IMR-90 (cell line): ENCODE results near the gene TSKS. TPM values are rescaled to one million over a fixed set of nuclear protein-coding genes. Genes with fewer than 3 reads are reported as not detected.

ENCODE experiments used
- ATAC-seq: fragments of 200-7000 bp; cut with Tn5 transposase; 2 replicates; pipeline ENCODE4 v1.9.1; 2020; ENCODE audit warnings: low read depth, mild to moderate bottlenecking, moderate library complexity
- BruUV-seq: library from RNA; stranded (reverse); fragments of 400-500 nt; replicated peaks from 2 replicates; lab custom pipeline; 2021; lab: Mats Ljungman, UMichigan
- CTCF ChIA-PET: fragments of 300-600 bp; formaldehyde crosslinking; extraction: SDS; loops from one replicate; lab custom pipeline; 2021; ENCODE audit warnings: antibody characterized with exemption; lab: Yijun Ruan, JAX
- POLR2A ChIA-PET: fragments of 300-600 bp; sonication (Branson Sonifier 250); formaldehyde crosslinking; loops from one replicate; lab custom pipeline; 2022; ENCODE audit warnings: antibody characterized with exemption; ENCODE audit not compliant: unreplicated experiment; lab: Charles Lee
- DNase-seq: peaks from one replicate; pipeline ENCODE4 v3.0.0; 2013
- H2AFZ ChIP-seq: replicated peaks from 2 replicates; pipeline ENCODE3; 2013; ENCODE audit warnings: low read length, mild to moderate bottlenecking; ENCODE audit not compliant: poor library complexity
- H2AK5ac ChIP-seq: 2 replicates; pipeline ENCODE4 v1.6.1; 2013; ENCODE audit warnings: low read depth, low read length, inconsistent platforms
- H2AK9ac ChIP-seq: replicated peaks from 2 replicates; pipeline ENCODE3; 2013; ENCODE audit warnings: mild to moderate bottlenecking, low read depth, low read length, moderate library complexity; ENCODE audit not compliant: poor library complexity
- H2BK120ac ChIP-seq: 2 replicates; pipeline ENCODE4 v1.6.1; 2013; ENCODE audit warnings: low read depth, low read length, inconsistent platforms
- H2BK15ac ChIP-seq: 3 replicates; pipeline ENCODE4 v1.6.1; 2013; ENCODE audit warnings: low read depth, low read length, inconsistent platforms
- H2BK20ac ChIP-seq: 2 replicates; pipeline ENCODE4 v1.6.1; 2013; ENCODE audit warnings: low read depth, mild to moderate bottlenecking, inconsistent platforms, low read length, moderate library complexity
- H2BK5ac ChIP-seq: 2 replicates; pipeline ENCODE4 v1.6.1; 2013; ENCODE audit warnings: mild to moderate bottlenecking, low read depth, low read length, inconsistent platforms; ENCODE audit not compliant: poor library complexity, severe bottlenecking
- H3K14ac ChIP-seq: replicated peaks from 2 replicates; pipeline ENCODE4 v1.6.1; 2013; ENCODE audit warnings: low read depth, low read length, inconsistent platforms
- H3K18ac ChIP-seq: 2 replicates; pipeline ENCODE4 v1.6.1; 2013; ENCODE audit warnings: low read depth, low read length, control low read depth
- H3K23ac ChIP-seq: 2 replicates; pipeline ENCODE4 v1.6.1; 2013; ENCODE audit warnings: low read depth, low read length, inconsistent platforms
- H3K27ac ChIP-seq: 2 replicates; pipeline ENCODE4 v1.5.1; 2013; ENCODE audit warnings: mild to moderate bottlenecking, control low read depth, low read length; ENCODE audit not compliant: insufficient read depth
- H3K27me3 ChIP-seq: 2 replicates; pipeline ENCODE4 v1.6.1; 2013; ENCODE audit warnings: low read length; ENCODE audit not compliant: control insufficient read depth, insufficient read depth
- H3K36me3 ChIP-seq: 2 replicates; pipeline ENCODE4 v1.6.1; 2013; ENCODE audit warnings: low read length, mixed read lengths; ENCODE audit not compliant: control insufficient read depth, insufficient read depth
- H3K4ac ChIP-seq: 2 replicates; pipeline ENCODE4 v1.6.1; 2013; ENCODE audit warnings: low read depth, low read length, inconsistent platforms
- H3K4me1 ChIP-seq: 2 replicates; pipeline ENCODE4 v1.6.1; 2013; ENCODE audit warnings: low read length, mixed read lengths; ENCODE audit not compliant: control insufficient read depth, insufficient read depth
- H3K4me2 ChIP-seq: 2 replicates; pipeline ENCODE4 v1.6.1; 2013; ENCODE audit warnings: low read depth, mild to moderate bottlenecking, control low read depth, low read length, moderate library complexity
- H3K4me3 ChIP-seq: 2 replicates; pipeline ENCODE4 v1.5.1; 2013; ENCODE audit warnings: low read depth, mild to moderate bottlenecking, control low read depth, low read length, moderate library complexity; ENCODE audit not compliant: insufficient read depth
- H3K56ac ChIP-seq: 2 replicates; pipeline ENCODE4 v1.6.1; 2013; ENCODE audit warnings: low read length, inconsistent platforms; ENCODE audit not compliant: insufficient read depth; ENCODE audit errors: extremely low read depth
- H3K79me1 ChIP-seq, 2 experiments: 2 replicates each; pipeline ENCODE4 v1.6.1; 2013; ENCODE audit warnings: low read length in 2 of 2, inconsistent platforms in 1 of 2, low read depth in 1 of 2
- H3K9ac ChIP-seq: 2 replicates; pipeline ENCODE4 v1.6.1; 2013; ENCODE audit warnings: low read depth, low read length, control low read depth
- H3K9me1 ChIP-seq: 2 replicates; pipeline ENCODE4 v1.6.1; 2013; ENCODE audit warnings: low read length, inconsistent platforms; ENCODE audit not compliant: insufficient read depth
- H3K9me3 ChIP-seq: 2 replicates; pipeline ENCODE4 v1.6.1; 2013; ENCODE audit warnings: low read length; ENCODE audit not compliant: control insufficient read depth, insufficient read depth
- H4K20me1 ChIP-seq: 2 replicates; pipeline ENCODE4 v1.6.1; 2013; ENCODE audit warnings: low read length, inconsistent platforms; ENCODE audit not compliant: insufficient read depth
- H4K5ac ChIP-seq: 2 replicates; pipeline ENCODE4 v1.6.1; 2013; ENCODE audit warnings: mild to moderate bottlenecking, low read depth, low read length, control low read depth
- H4K8ac ChIP-seq, 2 experiments: 2 replicates each; pipeline ENCODE4 v1.6.1; 2013; ENCODE audit warnings: low read depth in 2 of 2, low read length in 2 of 2, control low read depth in 1 of 2, inconsistent platforms in 1 of 2
- H4K91ac ChIP-seq: 2 replicates; pipeline ENCODE4 v1.6.1; 2013; ENCODE audit warnings: low read depth, low read length, inconsistent platforms; ENCODE audit not compliant: insufficient read depth
- BHLHE40 ChIP-seq: fragments of 150-350 bp; IDR thresholded peaks from 2 replicates; pipeline ENCODE4 v1.6.1; 2016; ENCODE audit warnings: mild to moderate bottlenecking, low read depth, low read length
- CEBPB ChIP-seq: IDR thresholded peaks from 2 replicates; pipeline ENCODE4 v1.6.1; 2012; ENCODE audit warnings: low read depth, low read length, improper control_type of control experiment
- CHD1 ChIP-seq: IDR thresholded peaks from 2 replicates; pipeline ENCODE4 v1.6.1; 2012; ENCODE audit warnings: low read depth, low read length, improper control_type of control experiment
- CTCF ChIP-seq: conservative IDR thresholded peaks from 2 replicates; pipeline ENCODE4 v1.5.1; 2012; ENCODE audit warnings: mild to moderate bottlenecking, low read depth, low read length, improper control_type of control experiment
- ELK1 ChIP-seq: fragments of 150-350 bp; IDR thresholded peaks from 2 replicates; pipeline ENCODE4 v1.6.1; 2016; ENCODE audit warnings: low read depth, mild to moderate bottlenecking, low read length, moderate library complexity, borderline replicate concordance
- FOS ChIP-seq: fragments of 150-350 bp; IDR thresholded peaks from 2 replicates; pipeline ENCODE4 v1.6.1; 2016; ENCODE audit warnings: low read depth, low read length
- MAFK ChIP-seq: IDR thresholded peaks from 2 replicates; pipeline ENCODE4 v1.6.1; 2012; ENCODE audit warnings: low read depth, low read length, improper control_type of control experiment
- MAZ ChIP-seq: IDR thresholded peaks from 2 replicates; pipeline ENCODE4 v1.6.1; 2012; ENCODE audit warnings: low read depth, mild to moderate bottlenecking, low read length, improper control_type of control experiment, moderate library complexity, borderline replicate concordance
- MXI1 ChIP-seq: IDR thresholded peaks from 2 replicates; pipeline ENCODE4 v1.6.1; 2012; ENCODE audit warnings: low read depth, mild to moderate bottlenecking, low read length, moderate library complexity, borderline replicate concordance
- NFE2L2 ChIP-seq: fragments of 150-350 bp; IDR thresholded peaks from 2 replicates; pipeline ENCODE4 v1.6.1; 2016; ENCODE audit warnings: low read depth, mild to moderate bottlenecking, low read length
- RAD21 ChIP-seq: IDR thresholded peaks from 2 replicates; pipeline ENCODE4 v1.6.1; 2012; ENCODE audit warnings: low read length, improper control_type of control experiment
- RCOR1 ChIP-seq: IDR thresholded peaks from 2 replicates; pipeline ENCODE4 v1.6.1; 2012; ENCODE audit warnings: mild to moderate bottlenecking, low read length, improper control_type of control experiment; ENCODE audit not compliant: insufficient replicate concordance
- RFX5 ChIP-seq: IDR thresholded peaks from 2 replicates; pipeline ENCODE4 v1.8.0; 2012; ENCODE audit warnings: low read depth, mild to moderate bottlenecking, low read length, moderate library complexity
- SMC3 ChIP-seq: fragments of 150-350 bp; IDR thresholded peaks from 2 replicates; pipeline ENCODE4 v1.6.1; 2016; ENCODE audit warnings: low read depth, mild to moderate bottlenecking, antibody characterized with exemption, low read length, moderate library complexity
- USF2 ChIP-seq: fragments of 150-350 bp; IDR thresholded peaks from 2 replicates; pipeline ENCODE4 v1.6.1; 2017; ENCODE audit warnings: mild to moderate bottlenecking, antibody characterized with exemption, low read length, low read depth
- WGBS, 2 experiments: methylation state at CpG; one replicate each; pipeline versions ENCODE4 v1.1.5 to v1.1.7; 2013; ENCODE audit warnings: missing lambda C conversion rate in 2 of 2; ENCODE audit not compliant: insufficient read length in 1 of 2; ENCODE audit errors: extremely low coverage in 2 of 2; 5-methylcytosine and 5-hydroxymethylcytosine counted together
- dilution Hi-C: fragments of 300-500 bp; cut with HindIII; formaldehyde crosslinking; loops from one replicate; pipeline ENCODE4 v1.14.3; 2018; ENCODE audit warnings: low sequenced_read_pairs; ENCODE audit not compliant: unreplicated experiment
- in situ Hi-C: fragments of 300-500 bp; cut with MboI; formaldehyde crosslinking; loops from 3 replicates; pipeline ENCODE4 v1.14.3; 2019; ENCODE audit warnings: low sequenced_read_pairs, inconsistent platforms, mixed read lengths
- intact Hi-C: fragments of 100-400 bp; cut with micrococcal nuclease; formaldehyde crosslinking; loops from 2 replicates; pipeline ENCODE4 v1.10.0; 2022
- polyA plus RNA-seq, 3 experiments: library from polyadenylated mRNA; depleted of rRNA; stranded (reverse); fragments of >200 nt; gene quantifications; 2 replicates each; pipeline ENCODE4 v1.2.3, GENCODE V29; 2012; ENCODE audit warnings: low replicate concordance in 1 of 3
- total RNA-seq: library from RNA; depleted of rRNA; stranded (reverse); fragments of >200 nt; gene quantifications from 2 replicates; pipeline ENCODE4 v1.2.3, GENCODE V29; 2012

TSKS gene
- total and polyA plus RNA-seq, 2 of the 4 experiments (the other 2 are of a cell fraction) = not detected

GRCh38 chr19:49781394-49781793 lies 18.3 kb upstream of the TSKS start:
- TF ChIP-seq MAZ = no peak
- no peak for TF ChIP-seq NFE2L2
- TF ChIP-seq RAD21 = no peak
- no peak for TF ChIP-seq CTCF
- no peak for TF ChIP-seq RCOR1
- no peak for TF ChIP-seq SMC3
- no peak for TF ChIP-seq BHLHE40
- TF ChIP-seq CHD1 = no peak
- TF ChIP-seq CEBPB = no peak
- no peak for TF ChIP-seq RFX5
- TF ChIP-seq FOS = no peak
- no peak for TF ChIP-seq USF2
- TF ChIP-seq ELK1 = no peak
- no peak for TF ChIP-seq MXI1
- no peak for TF ChIP-seq MAFK
- in situ Hi-C loops = no loop called here
- Histone ChIP-seq H3K36me3 (peaks cover 36% of the 10 kb centered on the region), H3K9ac (no peak overlapping the region), H3K79me1 (peaks cover 33 to 60% of the 10 kb centered on the region in 2 experiments), H2AFZ (no peak overlapping the region), H2BK20ac (no peak overlapping the region), H3K4ac (no peak overlapping the region), H4K91ac (no peak overlapping the region), H3K27ac (no peak overlapping the region), H2BK15ac (no peak overlapping the region), H2BK120ac (no peak overlapping the region), H4K20me1 (peaks cover 21% of the 10 kb centered on the region), H4K5ac (no peak overlapping the region), H3K4me3 (no peak overlapping the region), H3K18ac (no peak overlapping the region), H3K14ac (no peak overlapping the region), H3K4me2 (no peak overlapping the region), H2BK5ac (no peak overlapping the region), H3K4me1 (peaks cover 2% of the 10 kb centered on the region), H3K9me1 (peaks cover 4% of the 10 kb centered on the region; the same call in 1 of the 2 replicates), H2AK5ac (no peak overlapping the region), H3K27me3 (no peaks in the 10 kb centered on the region), H3K9me3 (no peaks in the 10 kb centered on the region), H3K23ac (no peak overlapping the region), H3K56ac (no peak overlapping the region), H4K8ac (no peak overlapping the region), H2AK9ac (no peak overlapping the region)
- ATAC-seq = no peak
- no TSS peak for BruUV-seq
- ChIA-PET CTCF (no interaction called here), POLR2A (no interaction called here)
- intact Hi-C loops = no loop called here
- DNase-seq = no peak
- WGBS, 2 experiments = 91% methylated on average over 3 of the region's 7 CpGs; no CpG with 5 or more reads in 1 of the 2 experiments
- dilution Hi-C loops = no loop called here
